Kidney epithelial cell (primary cell): Measurements from ENCODE around the gene TFAP2B. TPM values are rescaled to one million over a fixed set of nuclear protein-coding genes. Genes with fewer than 3 reads are reported as not detected.

Source experiments
- DNase-seq: peaks from one replicate; pipeline ENCODE4 v3.0.0-alpha.2; 2010; ENCODE audit warnings: low read depth
- H3K27me3 ChIP-seq: 2 replicates; pipeline ENCODE4 v1.6.0; 2011; ENCODE audit warnings: low read length; ENCODE audit not compliant: control insufficient read depth, insufficient read depth
- H3K36me3 ChIP-seq: 2 replicates; pipeline ENCODE4 v1.5.1; 2011; ENCODE audit warnings: low read length; ENCODE audit not compliant: control insufficient read depth, insufficient read depth
- H3K4me3 ChIP-seq: 2 replicates; pipeline ENCODE4 v1.5.1; 2011; ENCODE audit warnings: low read depth, mild to moderate bottlenecking, control low read depth, low read length
- total RNA-seq: library from RNA; depleted of rRNA; stranded (reverse); fragments of >200 nt; gene quantifications from 2 replicates; pipeline ENCODE4 v1.2.3, GENCODE V29; 2015
- TF ChIP-seq, protein P1 (sequence below): IDR thresholded peaks from 2 replicates; pipeline ENCODE4 v1.5.1; 2011; ENCODE audit warnings: mild to moderate bottlenecking, moderate library complexity, low read length, control low read depth, inconsistent platforms; ENCODE audit not compliant: insufficient read depth, poor library complexity, severe bottlenecking

TFAP2B gene
- total RNA-seq, 1 donor from 2014 or later, result 0.42 TPM

GRCh38 chr6:50831186-50831585, 12.5 kb downstream of the TFAP2B start:
- DNase-seq, result no peak
- Histone ChIP-seq H3K4me3 (no peak overlapping the region), H3K27me3 (peaks cover 10% of the 10 kb centered on the region), H3K36me3 (no peaks in the 10 kb centered on the region)
- TF ChIP-seq, protein P1, sequence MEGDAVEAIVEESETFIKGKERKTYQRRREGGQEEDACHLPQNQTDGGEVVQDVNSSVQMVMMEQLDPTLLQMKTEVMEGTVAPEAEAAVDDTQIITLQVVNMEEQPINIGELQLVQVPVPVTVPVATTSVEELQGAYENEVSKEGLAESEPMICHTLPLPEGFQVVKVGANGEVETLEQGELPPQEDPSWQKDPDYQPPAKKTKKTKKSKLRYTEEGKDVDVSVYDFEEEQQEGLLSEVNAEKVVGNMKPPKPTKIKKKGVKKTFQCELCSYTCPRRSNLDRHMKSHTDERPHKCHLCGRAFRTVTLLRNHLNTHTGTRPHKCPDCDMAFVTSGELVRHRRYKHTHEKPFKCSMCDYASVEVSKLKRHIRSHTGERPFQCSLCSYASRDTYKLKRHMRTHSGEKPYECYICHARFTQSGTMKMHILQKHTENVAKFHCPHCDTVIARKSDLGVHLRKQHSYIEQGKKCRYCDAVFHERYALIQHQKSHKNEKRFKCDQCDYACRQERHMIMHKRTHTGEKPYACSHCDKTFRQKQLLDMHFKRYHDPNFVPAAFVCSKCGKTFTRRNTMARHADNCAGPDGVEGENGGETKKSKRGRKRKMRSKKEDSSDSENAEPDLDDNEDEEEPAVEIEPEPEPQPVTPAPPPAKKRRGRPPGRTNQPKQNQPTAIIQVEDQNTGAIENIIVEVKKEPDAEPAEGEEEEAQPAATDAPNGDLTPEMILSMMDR, result no peak

DNA sequence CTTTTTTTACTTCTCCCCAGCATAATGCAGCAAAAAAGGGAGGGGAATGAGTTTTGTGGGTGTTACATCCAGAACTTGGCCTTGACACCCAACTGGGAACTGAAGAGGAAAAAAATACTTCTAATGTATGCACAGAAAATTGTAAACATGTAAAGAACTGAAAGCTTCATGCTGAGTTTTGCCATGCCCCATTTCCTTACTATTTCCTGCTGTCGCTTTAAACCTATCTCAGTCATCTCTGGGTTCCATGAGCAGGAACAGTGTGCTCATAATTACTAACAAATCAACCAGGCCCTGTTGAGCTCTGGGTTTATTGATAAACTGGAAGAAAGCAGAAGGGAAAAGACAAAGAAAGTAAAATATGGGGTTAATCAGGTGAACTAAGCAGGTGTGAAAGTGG, 14.2 kb downstream of the TFAP2B start:
- TF ChIP-seq, protein P1, result no peak
- peaks cover 7% of the 10 kb centered on the region for H3K27me3 ChIP-seq
- H3K36me3 ChIP-seq, result no peaks in the 10 kb centered on the region
- no peak overlapping the region for H3K4me3 ChIP-seq
- DNase-seq, result no peak

- Histone ChIP-seq H3K27me3 (peaks cover 7% of the 10 kb centered on the region), H3K36me3 (no peaks in the 10 kb centered on the region), H3K4me3 (no peak overlapping the region)
- TF ChIP-seq, protein P1, result no peak
- no peak for DNase-seq
These were observed 16.3 kb downstream of the TFAP2B start for GRCh38 chr6:50834929-50835410.

- TF ChIP-seq, protein P1, result no peak
- DNase-seq, result no peak
- Histone ChIP-seq H3K27me3 (peaks cover 15% of the 10 kb centered on the region), H3K4me3 (no peak overlapping the region), H3K36me3 (no peaks in the 10 kb centered on the region)
These were observed 17.6 kb downstream of the TFAP2B start for GRCh38 chr6:50836231-50836630.

- Histone ChIP-seq H3K36me3 (no peaks in the 10 kb centered on the region), H3K4me3 (no peak overlapping the region), H3K27me3 (peaks cover 18% of the 10 kb centered on the region)
- TF ChIP-seq, protein P1, result no peak
- no peak for DNase-seq
These were observed 19.1 kb downstream of the TFAP2B start for GRCh38 chr6:50837589-50838445.
